GM12878 (cell line): ENCODE data around the gene WDR48. TPM values are rescaled to one million over a fixed set of nuclear protein-coding genes. Genes with fewer than 3 reads are reported as not detected.

ENCODE experiments used
- ATAC-seq: fragments of 200-7000 bp; cut with Tn5 transposase; 3 replicates; pipeline ENCODE4 v1.9.1; 2020; ENCODE audit warnings: mild to moderate bottlenecking, moderate library complexity
- BruUV-seq: library from RNA; stranded (reverse); fragments of 400-500 nt; replicated peaks from 2 replicates; lab custom pipeline; 2021; lab: Mats Ljungman, UMichigan
- CTCF ChIA-PET: fragments of 300-600 bp; sonication (Branson Sonifier 250); formaldehyde crosslinking; extraction: SDS; loops from one replicate; lab custom pipeline; 2021; ENCODE audit warnings: inconsistent platforms; lab: Yijun Ruan, JAX
- POLR2A ChIA-PET: fragments of 350-600 bp; formaldehyde crosslinking; extraction: SDS; loops from one replicate; lab custom pipeline; 2021; ENCODE audit warnings: inconsistent platforms; lab: Charles Lee
- RAD21 ChIA-PET: fragments of 300-600 bp; sonication (Branson Sonifier 250); formaldehyde crosslinking; loops from one replicate; lab custom pipeline; 2023; ENCODE audit warnings: antibody characterized with exemption; ENCODE audit not compliant: unreplicated experiment; lab: Charles Lee
- SMC1A ChIA-PET: fragments of 300-600 bp; sonication (Branson Sonifier 250); formaldehyde crosslinking; loops from one replicate; lab custom pipeline; 2023; ENCODE audit not compliant: unreplicated experiment, uncharacterized antibody; lab: Charles Lee
- DNase-seq: peaks from one replicate; pipeline ENCODE4 v3.0.0-alpha.2; 2011; ENCODE audit warnings: low read depth, low spot score
- FAIRE-seq: peaks from 3 replicates; lab custom pipeline; 2011; peaks lifted over from hg19 to GRCh38; lab: Jason Lieb, UNC
- H2AFZ ChIP-seq: 2 replicates; pipeline ENCODE4 v1.6.0; 2011; ENCODE audit warnings: low read depth, low read length, control low read depth; ENCODE audit not compliant: control insufficient read depth
- H3K27ac ChIP-seq: 2 replicates; pipeline ENCODE4 v1.5.1; 2011; ENCODE audit warnings: control low read depth; ENCODE audit not compliant: control insufficient read depth, insufficient read depth
- H3K27me3 ChIP-seq, 2 experiments: replicated peaks in 1 of 2; 2 replicates each; pipeline versions ENCODE4 v1.6.0 to v1.6.1; 2011; ENCODE audit warnings: low read length in 1 of 2; ENCODE audit not compliant: control insufficient read depth in 2 of 2, insufficient read depth in 2 of 2
- H3K36me3 ChIP-seq, 2 experiments: 2 replicates each; pipeline ENCODE4 v1.5.1; 2011; ENCODE audit warnings: low read length in 1 of 2; ENCODE audit not compliant: control insufficient read depth in 2 of 2, insufficient read depth in 2 of 2
- H3K4me1 ChIP-seq: 2 replicates; pipeline ENCODE4 v1.6.1; 2011; ENCODE audit warnings: mild to moderate bottlenecking, low read length, moderate library complexity, mixed read lengths; ENCODE audit not compliant: control insufficient read depth, insufficient read depth
- H3K4me2 ChIP-seq: 2 replicates; pipeline ENCODE4 v1.6.0; 2011; ENCODE audit warnings: control low read depth; ENCODE audit not compliant: control insufficient read depth, insufficient read depth
- H3K4me3 ChIP-seq: fragments of 200-600 bp; sonication (generic); 2 replicates; pipeline ENCODE4 v1.5.1; 2016
- H3K79me2 ChIP-seq: 2 replicates; pipeline ENCODE4 v1.6.0; 2011; ENCODE audit warnings: low read length; ENCODE audit not compliant: control insufficient read depth, insufficient read depth
- H3K9ac ChIP-seq: 2 replicates; pipeline ENCODE4 v1.8.0; 2011; ENCODE audit warnings: low read length, control low read depth, mixed read lengths; ENCODE audit not compliant: control insufficient read depth, insufficient read depth
- H3K9me3 ChIP-seq: replicated peaks from 3 replicates; pipeline ENCODE4 v1.5.1; 2011; ENCODE audit warnings: mild to moderate bottlenecking, low read length; ENCODE audit not compliant: control insufficient read depth, insufficient read depth
- H4K20me1 ChIP-seq: 2 replicates; pipeline ENCODE4 v1.6.0; 2011; ENCODE audit not compliant: control insufficient read depth, insufficient read depth
- BRCA1 ChIP-seq: IDR thresholded peaks from 2 replicates; pipeline ENCODE4 v1.6.1; 2011; ENCODE audit warnings: low read depth, low read length, improper control_type of control experiment
- E2F4 ChIP-seq: IDR thresholded peaks from 2 replicates; pipeline ENCODE4 v1.6.1; 2012; ENCODE audit warnings: low read depth, low read length, improper control_type of control experiment
- ELK1 ChIP-seq: IDR thresholded peaks from 2 replicates; pipeline ENCODE4 v1.6.1; 2012; ENCODE audit warnings: low read depth, low read length, improper control_type of control experiment
- ETV6 ChIP-seq, 2 experiments: fragments of 450-650 bp in 1 of 2; IDR thresholded peaks in 1 of 2; conservative IDR thresholded peaks in 1 of 2; 2 replicates each; pipeline ENCODE4 v1.6.1; 2014; ENCODE audit warnings: antibody characterized with exemption in 1 of 2, borderline replicate concordance in 1 of 2, low read depth in 1 of 2, mild to moderate bottlenecking in 1 of 2, moderate library complexity in 1 of 2
- GABPA ChIP-seq: IDR thresholded peaks from 2 replicates; pipeline ENCODE4 v1.6.1; 2014; ENCODE audit warnings: antibody characterized with exemption, low read depth, mild to moderate bottlenecking, inconsistent platforms
- HCFC1 ChIP-seq: fragments of 150-350 bp; IDR thresholded peaks from 2 replicates; pipeline ENCODE4 v1.6.1; 2014; ENCODE audit warnings: low read length
- IKZF1 ChIP-seq: fragments of 450-650 bp; conservative IDR thresholded peaks from 2 replicates; pipeline ENCODE4 v1.6.1; 2017; ENCODE audit warnings: antibody characterized with exemption, mild to moderate bottlenecking
- PAX8 ChIP-seq: fragments of 450-650 bp; IDR thresholded peaks from 2 replicates; pipeline ENCODE4 v1.6.1; 2017; ENCODE audit warnings: mild to moderate bottlenecking, moderate library complexity
- POLR2AphosphoS5 ChIP-seq: IDR thresholded peaks from 2 replicates; pipeline ENCODE4 v1.6.1; 2011; ENCODE audit warnings: mild to moderate bottlenecking, low read length, inconsistent platforms
- SIX5 ChIP-seq: IDR thresholded peaks from 2 replicates; pipeline ENCODE4 v1.6.1; 2011; ENCODE audit warnings: mild to moderate bottlenecking, low read depth, low read length, moderate library complexity; ENCODE audit not compliant: severe bottlenecking
- SKIL ChIP-seq: fragments of 450-650 bp; IDR thresholded peaks from 2 replicates; pipeline ENCODE4 v1.6.1; 2017; ENCODE audit warnings: mild to moderate bottlenecking, low read depth, inconsistent platforms; ENCODE audit not compliant: poor library complexity, severe bottlenecking
- SP1 ChIP-seq: IDR thresholded peaks from one replicate; pipeline ENCODE4 v1.6.1; 2011; ENCODE audit warnings: low read depth, low read length
- SPI1 ChIP-seq: IDR thresholded peaks from 2 replicates; pipeline ENCODE4 v1.6.1; 2011; ENCODE audit warnings: low read depth, mild to moderate bottlenecking, low read length, moderate library complexity, borderline replicate concordance; ENCODE audit not compliant: insufficient read depth
- ZNF274 ChIP-seq: IDR thresholded peaks from one replicate; pipeline ENCODE4 v1.8.0; 2011; ENCODE audit not compliant: insufficient read length, insufficient read depth
- ZZZ3 ChIP-seq: IDR thresholded peaks from 2 replicates; pipeline ENCODE4 v1.6.1; 2011; ENCODE audit warnings: low read depth; ENCODE audit not compliant: control insufficient read depth, insufficient read length
- WGBS: methylation state at CpG from one replicate; pipeline ENCODE4 v1.1.6; 2016; ENCODE audit warnings: low lambda C conversion rate; ENCODE audit not compliant: insufficient replicate concordance, insufficient coverage; ENCODE audit errors: missing lambda C conversion rate; 5-methylcytosine and 5-hydroxymethylcytosine counted together
- in situ Hi-C: fragments of 300-500 bp; cut with MboI; formaldehyde crosslinking; loops from 9 replicates; pipeline ENCODE4 v1.14.3; 2018; ENCODE audit warnings: mixed read lengths
- intact Hi-C: fragments of 100-400 bp; cut with micrococcal nuclease; formaldehyde crosslinking; loops from one replicate; pipeline ENCODE4 v1.14.2; 2022; ENCODE audit not compliant: unreplicated experiment
- polyA plus RNA-seq, 11 experiments: library from polyadenylated mRNA; depleted of rRNA in 4 of 11; unstranded in 6 of 11; stranded (reverse) in 5 of 11; fragments of >200 nt; fragmentation: Nextera tagmentation in 4 of 11; fragmentation: Illumina TruSeq in 1 of 11; extraction: Ambion mirVana in 4 of 11; extraction: Trizol in 1 of 11; gene quantifications; 1 replicate in 1 of 11; 2 replicates in 10 of 11; pipeline versions ENCODE4 v1.2.1 to v1.2.3, GENCODE V29; 2011 to 2016; ENCODE audit warnings: inconsistent platforms in 2 of 11, missing spikeins in 2 of 11, low read depth in 1 of 11
- total RNA-seq, 4 experiments: library from RNA; depleted of rRNA in 3 of 4; stranded (reverse); fragments of >200 nt in 3 of 4; fragmentation: Illumina TruSeq in 1 of 4; extraction: Trizol in 1 of 4; gene quantifications; 2 replicates each; pipeline versions ENCODE4 v1.2.1 to v1.2.3, GENCODE V29; 2013 to 2021
- TF ChIP-seq, protein P1 (sequence below): fragments of 450-650 bp; IDR thresholded peaks from 2 replicates; pipeline ENCODE4 v1.6.1; 2017; ENCODE audit warnings: antibody characterized with exemption, mild to moderate bottlenecking, moderate library complexity
- TF ChIP-seq, protein P2 (sequence below): IDR thresholded peaks from 2 replicates; pipeline ENCODE4 v1.6.1; 2011; ENCODE audit warnings: mild to moderate bottlenecking, low read depth, low read length, moderate library complexity; ENCODE audit not compliant: insufficient replicate concordance

The WDR48 gene
- total and polyA plus RNA-seq, 10 of the 15 experiments (the other 5 are each of a cell fraction or from before 2014, with no cell fraction given), result 16.8 to 43.8 (median 29.0) TPM

- FAIRE-seq, result no peak
- H3K4me3 ChIP-seq, result no peak overlapping the region
- ChIA-PET POLR2A (no interaction called here), CTCF (no interaction called here), SMC1A (no interaction called here), RAD21 (no interaction called here)
- intact Hi-C loops, result no loop called here
- TF ChIP-seq, protein P1, sequence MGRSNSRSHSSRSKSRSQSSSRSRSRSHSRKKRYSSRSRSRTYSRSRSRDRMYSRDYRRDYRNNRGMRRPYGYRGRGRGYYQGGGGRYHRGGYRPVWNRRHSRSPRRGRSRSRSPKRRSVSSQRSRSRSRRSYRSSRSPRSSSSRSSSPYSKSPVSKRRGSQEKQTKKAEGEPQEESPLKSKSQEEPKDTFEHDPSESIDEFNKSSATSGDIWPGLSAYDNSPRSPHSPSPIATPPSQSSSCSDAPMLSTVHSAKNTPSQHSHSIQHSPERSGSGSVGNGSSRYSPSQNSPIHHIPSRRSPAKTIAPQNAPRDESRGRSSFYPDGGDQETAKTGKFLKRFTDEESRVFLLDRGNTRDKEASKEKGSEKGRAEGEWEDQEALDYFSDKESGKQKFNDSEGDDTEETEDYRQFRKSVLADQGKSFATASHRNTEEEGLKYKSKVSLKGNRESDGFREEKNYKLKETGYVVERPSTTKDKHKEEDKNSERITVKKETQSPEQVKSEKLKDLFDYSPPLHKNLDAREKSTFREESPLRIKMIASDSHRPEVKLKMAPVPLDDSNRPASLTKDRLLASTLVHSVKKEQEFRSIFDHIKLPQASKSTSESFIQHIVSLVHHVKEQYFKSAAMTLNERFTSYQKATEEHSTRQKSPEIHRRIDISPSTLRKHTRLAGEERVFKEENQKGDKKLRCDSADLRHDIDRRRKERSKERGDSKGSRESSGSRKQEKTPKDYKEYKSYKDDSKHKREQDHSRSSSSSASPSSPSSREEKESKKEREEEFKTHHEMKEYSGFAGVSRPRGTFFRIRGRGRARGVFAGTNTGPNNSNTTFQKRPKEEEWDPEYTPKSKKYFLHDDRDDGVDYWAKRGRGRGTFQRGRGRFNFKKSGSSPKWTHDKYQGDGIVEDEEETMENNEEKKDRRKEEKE, result no peak
- TF ChIP-seq IKZF1 (no peak), ELK1 (no peak), SPI1 (no peak), POLR2AphosphoS5 (no peak), HCFC1 (no peak), BRCA1 (no peak), ZZZ3 (no peak), ZNF274 (no peak), SP1 (no peak), SIX5 (no peak), E2F4 (no peak), PAX8 (no peak), SKIL (no peak), GABPA (no peak), ETV6 (conservative IDR thresholded peaks at IDR 0.05 in 1 of 2, IDR thresholded peaks at IDR 0.05 in 1 of 2; ENCODE audit: borderline replicate concordance in 1 of 2, low read depth in 1 of 2) (no peak)
- TF ChIP-seq, protein P2, sequence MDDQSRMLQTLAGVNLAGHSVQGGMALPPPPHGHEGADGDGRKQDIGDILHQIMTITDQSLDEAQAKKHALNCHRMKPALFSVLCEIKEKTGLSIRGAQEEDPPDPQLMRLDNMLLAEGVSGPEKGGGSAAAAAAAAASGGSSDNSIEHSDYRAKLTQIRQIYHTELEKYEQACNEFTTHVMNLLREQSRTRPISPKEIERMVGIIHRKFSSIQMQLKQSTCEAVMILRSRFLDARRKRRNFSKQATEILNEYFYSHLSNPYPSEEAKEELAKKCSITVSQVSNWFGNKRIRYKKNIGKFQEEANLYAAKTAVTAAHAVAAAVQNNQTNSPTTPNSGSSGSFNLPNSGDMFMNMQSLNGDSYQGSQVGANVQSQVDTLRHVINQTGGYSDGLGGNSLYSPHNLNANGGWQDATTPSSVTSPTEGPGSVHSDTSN, result no peak
- H3K27me3 ChIP-seq, result no peaks in the 10 kb centered on the region
- H3K79me2 ChIP-seq, result no peaks in the 10 kb centered on the region; the same call in 1 of the 2 replicates
- H3K9me3 ChIP-seq, result no peaks in the 10 kb centered on the region
- H3K27ac ChIP-seq, result no peak overlapping the region
- no peak overlapping the region for H3K9ac ChIP-seq
- no peak for ATAC-seq
- BruUV-seq, result no TSS peak
- H3K4me1 ChIP-seq, result no peaks in the 10 kb centered on the region
- 32% methylated on average over 3 of the region's 3 CpGs for WGBS
- H2AFZ ChIP-seq, result no peak overlapping the region
- no peak for DNase-seq
- H4K20me1 ChIP-seq, result no peaks in the 10 kb centered on the region
- H3K36me3 ChIP-seq, result 0 out of 4 replicates have a peak, but pooled peaks cover 0 to under 1% of the 10 kb centered on the region in 2 experiments
- no peak overlapping the region for H3K4me2 ChIP-seq
- in situ Hi-C loops, result no loop called here
Measured at GRCh38 chr3:39063143-39063542, 11.3 kb downstream of the WDR48 start.
